ENCODE results near the gene GGA2. TPM values are rescaled to one million over a fixed set of nuclear protein-coding genes. Genes with fewer than 3 reads are reported as not detected.

GGA2 gene
- total RNA-seq, 4 donors from 2014 or later: 36.5 to 50.5 (median 41.5) TPM

GRCh38 chr16:23433261-23433920, 76.9 kb downstream of the GGA2 start:
- no peak for TF ChIP-seq EP300 (IDR thresholded peaks at IDR 0.05)
- no peak for TF ChIP-seq CTCF (IDR thresholded peaks at IDR 0.05)
- TF ChIP-seq POLR2A (IDR thresholded peaks at IDR 0.05): no peak
- no peak for TF ChIP-seq POLR2AphosphoS5 (IDR thresholded peaks at IDR 0.05)
- Histone ChIP-seq H3K36me3 (peaks cover 0 to 78% of the 10 kb centered on the region in 2 donors), H3K27me3 (no peaks in the 10 kb centered on the region), H3K4me1 (peaks cover 0 to 15% (median 0%) of the 10 kb centered on the region in 3 donors), H3K4me3 (no peak overlapping the region), H3K9me3 (no peaks in the 10 kb centered on the region), H3K27ac (no peak overlapping the region)
- no peak for ATAC-seq
- 67 to 91% methylated on average over 1 to 4 of the region's 16 CpGs for WGBS, 2 donors (ENCODE audit: low coverage in 1 of 2)

GRCh38 chr16:23432176-23433128, 77.8 kb downstream of the GGA2 start:
- Histone ChIP-seq H3K27me3 (no peaks in the 10 kb centered on the region), H3K4me1 (peaks cover 0 to 15% (median 0%) of the 10 kb centered on the region in 3 donors), H3K36me3 (peaks cover 0 to 69% of the 10 kb centered on the region in 2 donors), H3K27ac (no peak overlapping the region), H3K9me3 (no peaks in the 10 kb centered on the region), H3K4me3 (no peak overlapping the region)
- 78 to 80% methylated on average over 10 of the region's 10 CpGs for WGBS, 2 donors (ENCODE audit: low coverage in 1 of 2)
- TF ChIP-seq CTCF (IDR thresholded peaks at IDR 0.05): peak in 2 of 4 experiments; percentile 7 to 9
- no peak for TF ChIP-seq EP300 (IDR thresholded peaks at IDR 0.05)
- no peak for TF ChIP-seq POLR2A (IDR thresholded peaks at IDR 0.05)
- TF ChIP-seq POLR2AphosphoS5 (IDR thresholded peaks at IDR 0.05): no peak
- ATAC-seq: no peak

GRCh38 chr16:23428351-23428750, 81.9 kb downstream of the GGA2 start:
- ATAC-seq: no peak
- H3K9me3 ChIP-seq: no peaks in the 10 kb centered on the region
- H3K4me1 ChIP-seq: peaks cover 4 to 21% (median 10%) of the 10 kb centered on the region in 3 donors
- peaks cover 0 to 61% of the 10 kb centered on the region in 2 donors for H3K36me3 ChIP-seq
- peak overlapping the region in 1 of 4 donors; percentile 5 for H3K27ac ChIP-seq
- WGBS, 2 donors (ENCODE audit: low coverage in 1 of 2): 81 to 83% methylated on average over 2 of the region's 2 CpGs
- no peak for TF ChIP-seq POLR2A (IDR thresholded peaks at IDR 0.05)
- TF ChIP-seq CTCF (IDR thresholded peaks at IDR 0.05): no peak
- no peak for TF ChIP-seq EP300 (IDR thresholded peaks at IDR 0.05)
- TF ChIP-seq POLR2AphosphoS5 (IDR thresholded peaks at IDR 0.05): no peak
- no peaks in the 10 kb centered on the region for H3K27me3 ChIP-seq
- no peak overlapping the region for H3K4me3 ChIP-seq

DNA sequence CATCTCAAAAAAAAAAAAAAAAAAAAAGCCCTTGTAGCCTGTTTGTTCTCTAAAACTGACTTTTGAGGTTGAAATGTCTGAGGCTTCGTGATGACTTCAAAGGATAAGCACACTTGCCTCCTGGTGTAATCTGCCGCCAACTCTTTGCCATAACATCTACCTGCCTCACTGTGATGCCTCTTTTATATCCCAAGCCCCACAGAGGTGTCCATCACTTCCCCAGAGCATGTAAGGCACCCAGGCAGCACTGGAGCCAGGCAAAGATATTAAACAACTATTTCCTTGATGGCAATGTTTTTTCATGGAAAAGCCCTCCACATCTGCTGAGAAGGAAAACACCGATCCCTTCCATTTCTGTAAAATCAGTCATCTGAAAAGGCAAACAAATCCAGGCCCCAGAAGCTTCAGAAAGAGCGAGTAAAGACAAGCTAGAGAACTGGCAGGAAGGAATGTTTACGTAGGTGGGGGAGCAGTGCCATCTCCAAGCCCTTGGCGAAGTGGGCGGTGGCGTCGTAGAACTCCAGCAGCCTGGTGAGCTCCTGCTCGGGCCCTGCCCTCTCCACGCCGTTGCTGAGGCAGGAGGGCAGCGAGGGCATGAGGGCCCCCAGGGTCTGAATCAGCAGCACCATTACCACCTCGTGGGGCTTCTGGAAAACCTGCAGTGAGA, 85.9 kb downstream of the GGA2 start:
- H3K36me3 ChIP-seq: peaks cover 0 to 22% of the 10 kb centered on the region in 2 donors
- WGBS, 2 donors (ENCODE audit: low coverage in 1 of 2): 56 to 58% methylated on average over 8 to 9 of the region's 14 CpGs

More for the DNA sequence above, 85.9 kb downstream of the GGA2 start:
- Histone ChIP-seq H3K27ac (peak overlapping the region; percentile 92 to 99 (median 95)), H3K27me3 (no peaks in the 10 kb centered on the region), H3K9me3 (no peaks in the 10 kb centered on the region), H3K4me3 (no peak overlapping the region), H3K4me1 (peaks cover 4 to 41% (median 10%) of the 10 kb centered on the region in 3 donors)
- TF ChIP-seq POLR2A (IDR thresholded peaks at IDR 0.05): no peak
- peak; percentile 54 for TF ChIP-seq POLR2AphosphoS5 (IDR thresholded peaks at IDR 0.05)
- no peak for ATAC-seq

Measured in gastroesophageal sphincter (tissue), 4 donors.